HepG2 (cell line): Measurements from ENCODE around the gene TP53TG5. TPM values are rescaled to one million over a fixed set of nuclear protein-coding genes. Genes with fewer than 3 reads are reported as not detected.

Experiments used
- ETV5 ChIP-seq: IDR thresholded peaks from 2 replicates; pipeline ENCODE4 v1.6.1; 2018; ENCODE audit warnings: missing biosample characterization, missing genetic modification reagents, inconsistent platforms, borderline replicate concordance
- FOXC1 ChIP-seq: sonication (generic); formaldehyde crosslinking; IDR thresholded peaks from 2 replicates; pipeline ENCODE4 v1.8.0; 2022; ENCODE audit warnings: mild to moderate bottlenecking, missing genetic modification reagents, borderline replicate concordance
- SP5 ChIP-seq: IDR thresholded peaks from 2 replicates; pipeline ENCODE4 v1.6.1; 2016; ENCODE audit warnings: low read depth, borderline replicate concordance
- XBP1 ChIP-seq: sonication (generic); formaldehyde crosslinking; IDR thresholded peaks from 2 replicates; pipeline ENCODE4 v1.5.0; 2020; ENCODE audit warnings: missing genetic modification reagents
- YEATS2 ChIP-seq: sonication (generic); formaldehyde crosslinking; IDR thresholded peaks from 2 replicates; pipeline ENCODE4 v1.4.0; 2020; ENCODE audit warnings: missing genetic modification reagents, borderline replicate concordance
- ZMYM3 ChIP-seq: sonication (generic); formaldehyde crosslinking; IDR thresholded peaks from 2 replicates; pipeline ENCODE4 v1.5.1; 2020; ENCODE audit warnings: mild to moderate bottlenecking, missing genetic modification reagents
- ZNF121 ChIP-seq: sonication (generic); formaldehyde crosslinking; IDR thresholded peaks from 2 replicates; pipeline ENCODE4 v1.5.0; 2020; ENCODE audit warnings: mild to moderate bottlenecking, missing genetic modification reagents
- ZNF205 ChIP-seq: IDR thresholded peaks from 2 replicates; pipeline ENCODE4 v1.6.1; 2018; ENCODE audit warnings: missing biosample characterization, missing genetic modification reagents
- ZNF274 ChIP-seq: sonication (generic); formaldehyde crosslinking; IDR thresholded peaks from 2 replicates; pipeline ENCODE4 v1.5.1; 2020; ENCODE audit warnings: mild to moderate bottlenecking, missing genetic modification reagents
- ZNF333 ChIP-seq: sonication (generic); formaldehyde crosslinking; IDR thresholded peaks from 2 replicates; pipeline ENCODE4 v1.4.0; 2020; ENCODE audit warnings: mild to moderate bottlenecking, missing genetic modification reagents, borderline replicate concordance
- ZNF501 ChIP-seq: sonication (generic); formaldehyde crosslinking; IDR thresholded peaks from 2 replicates; pipeline ENCODE4 v1.5.1; 2020; ENCODE audit warnings: mild to moderate bottlenecking, moderate library complexity, missing genetic modification reagents
- ZNF737 ChIP-seq: sonication (generic); formaldehyde crosslinking; IDR thresholded peaks from 2 replicates; pipeline ENCODE4 v1.5.0; 2020; ENCODE audit warnings: missing genetic modification reagents, mild to moderate bottlenecking, borderline replicate concordance
- polyA plus RNA-seq, 8 experiments: library from polyadenylated mRNA; depleted of rRNA in 3 of 8; stranded (reverse) in 7 of 8; unstranded in 1 of 8; fragments of >200 nt; fragmentation: Illumina TruSeq in 4 of 8; extraction: Trizol in 4 of 8; gene quantifications; 2 replicates each; pipeline versions ENCODE4 v1.2.1 to v1.2.3, GENCODE V29; 2011 to 2016; ENCODE audit warnings: low read depth in 4 of 8, missing spikeins in 1 of 8, mixed read lengths in 1 of 8; ENCODE audit not compliant: insufficient read depth in 1 of 8
- total RNA-seq, 5 experiments: library from RNA; depleted of rRNA; stranded (reverse); fragments of >200 nt; fragmentation: Illumina TruSeq; extraction: Trizol; gene quantifications; 2 replicates each; pipeline ENCODE4 v1.2.3, GENCODE V29; 2016; ENCODE audit warnings: low read depth in 1 of 5
- TF ChIP-seq, protein P1 (sequence below): sonication (generic); formaldehyde crosslinking; IDR thresholded peaks from 2 replicates; pipeline ENCODE4 v1.5.0; 2020; ENCODE audit warnings: mild to moderate bottlenecking, missing genetic modification reagents
- TF ChIP-seq, protein P2 (sequence below): IDR thresholded peaks from 2 replicates; pipeline ENCODE4 v1.6.1; 2018; ENCODE audit warnings: missing genetic modification reagents
- TF ChIP-seq, protein P3 (sequence below): sonication (generic); formaldehyde crosslinking; conservative IDR thresholded peaks from 2 replicates; pipeline ENCODE4 v1.4.0; 2020; ENCODE audit warnings: missing genetic modification reagents
- TF ChIP-seq, protein P4 (sequence below), 2 experiments: sonication (generic) in 1 of 2; formaldehyde crosslinking in 1 of 2; IDR thresholded peaks; 2 replicates each; pipeline versions ENCODE4 v1.6.1 to v1.9.0; 2014 to 2022; ENCODE audit warnings: antibody characterized with exemption in 1 of 2, borderline replicate concordance in 1 of 2, inconsistent platforms in 1 of 2, low read depth in 1 of 2, missing genetic modification reagents in 1 of 2
- TF ChIP-seq, protein P5 (sequence below): sonication (generic); formaldehyde crosslinking; IDR thresholded peaks from 2 replicates; pipeline ENCODE4 v1.8.1; 2023; ENCODE audit warnings: mild to moderate bottlenecking, missing genetic modification reagents

The TP53TG5 gene
- total and polyA plus RNA-seq, 2 of the 13 experiments (the other 11 are each of a cell fraction or from before 2014, with no cell fraction given): 0.11 TPM; not detected in 1

DNA sequence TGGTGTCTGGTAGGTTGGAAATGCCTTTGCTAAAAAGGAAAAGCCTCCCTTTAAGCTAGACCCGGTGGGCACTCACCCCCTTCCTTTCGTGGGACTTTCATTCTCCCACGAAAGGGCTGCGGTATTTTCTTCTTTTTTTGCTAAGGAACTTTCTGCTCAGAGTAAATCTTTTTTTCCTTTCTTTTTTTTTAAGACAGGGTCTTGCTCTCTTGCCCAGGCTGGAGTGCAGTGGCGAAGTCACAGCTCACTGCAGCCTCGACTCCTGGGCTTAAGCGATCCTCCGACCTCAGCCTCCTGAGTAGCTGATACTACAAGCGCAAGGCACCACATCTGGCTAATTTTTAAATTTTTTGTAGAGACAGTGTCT lies 4.0 kb downstream of the TP53TG5 start (continued):
- TF ChIP-seq, protein P1, sequence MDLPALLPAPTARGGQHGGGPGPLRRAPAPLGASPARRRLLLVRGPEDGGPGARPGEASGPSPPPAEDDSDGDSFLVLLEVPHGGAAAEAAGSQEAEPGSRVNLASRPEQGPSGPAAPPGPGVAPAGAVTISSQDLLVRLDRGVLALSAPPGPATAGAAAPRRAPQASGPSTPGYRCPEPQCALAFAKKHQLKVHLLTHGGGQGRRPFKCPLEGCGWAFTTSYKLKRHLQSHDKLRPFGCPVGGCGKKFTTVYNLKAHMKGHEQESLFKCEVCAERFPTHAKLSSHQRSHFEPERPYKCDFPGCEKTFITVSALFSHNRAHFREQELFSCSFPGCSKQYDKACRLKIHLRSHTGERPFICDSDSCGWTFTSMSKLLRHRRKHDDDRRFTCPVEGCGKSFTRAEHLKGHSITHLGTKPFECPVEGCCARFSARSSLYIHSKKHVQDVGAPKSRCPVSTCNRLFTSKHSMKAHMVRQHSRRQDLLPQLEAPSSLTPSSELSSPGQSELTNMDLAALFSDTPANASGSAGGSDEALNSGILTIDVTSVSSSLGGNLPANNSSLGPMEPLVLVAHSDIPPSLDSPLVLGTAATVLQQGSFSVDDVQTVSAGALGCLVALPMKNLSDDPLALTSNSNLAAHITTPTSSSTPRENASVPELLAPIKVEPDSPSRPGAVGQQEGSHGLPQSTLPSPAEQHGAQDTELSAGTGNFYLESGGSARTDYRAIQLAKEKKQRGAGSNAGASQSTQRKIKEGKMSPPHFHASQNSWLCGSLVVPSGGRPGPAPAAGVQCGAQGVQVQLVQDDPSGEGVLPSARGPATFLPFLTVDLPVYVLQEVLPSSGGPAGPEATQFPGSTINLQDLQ (CRISPR knock-in tag): no peak
- TF ChIP-seq FOXC1 (CRISPR knock-in tag): 0 out of 2 replicates have a peak, but pooled peaks have one; percentile 39
- TF ChIP-seq, protein P2, sequence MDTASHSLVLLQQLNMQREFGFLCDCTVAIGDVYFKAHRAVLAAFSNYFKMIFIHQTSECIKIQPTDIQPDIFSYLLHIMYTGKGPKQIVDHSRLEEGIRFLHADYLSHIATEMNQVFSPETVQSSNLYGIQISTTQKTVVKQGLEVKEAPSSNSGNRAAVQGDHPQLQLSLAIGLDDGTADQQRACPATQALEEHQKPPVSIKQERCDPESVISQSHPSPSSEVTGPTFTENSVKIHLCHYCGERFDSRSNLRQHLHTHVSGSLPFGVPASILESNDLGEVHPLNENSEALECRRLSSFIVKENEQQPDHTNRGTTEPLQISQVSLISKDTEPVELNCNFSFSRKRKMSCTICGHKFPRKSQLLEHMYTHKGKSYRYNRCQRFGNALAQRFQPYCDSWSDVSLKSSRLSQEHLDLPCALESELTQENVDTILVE (CRISPR knock-in tag): no peak
- TF ChIP-seq, protein P3, sequence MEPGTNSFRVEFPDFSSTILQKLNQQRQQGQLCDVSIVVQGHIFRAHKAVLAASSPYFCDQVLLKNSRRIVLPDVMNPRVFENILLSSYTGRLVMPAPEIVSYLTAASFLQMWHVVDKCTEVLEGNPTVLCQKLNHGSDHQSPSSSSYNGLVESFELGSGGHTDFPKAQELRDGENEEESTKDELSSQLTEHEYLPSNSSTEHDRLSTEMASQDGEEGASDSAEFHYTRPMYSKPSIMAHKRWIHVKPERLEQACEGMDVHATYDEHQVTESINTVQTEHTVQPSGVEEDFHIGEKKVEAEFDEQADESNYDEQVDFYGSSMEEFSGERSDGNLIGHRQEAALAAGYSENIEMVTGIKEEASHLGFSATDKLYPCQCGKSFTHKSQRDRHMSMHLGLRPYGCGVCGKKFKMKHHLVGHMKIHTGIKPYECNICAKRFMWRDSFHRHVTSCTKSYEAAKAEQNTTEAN (CRISPR knock-in tag): no peak
- TF ChIP-seq XBP1 (CRISPR knock-in tag): no peak
- 0 out of 2 replicates have a peak, but pooled peaks have one; percentile 44 for TF ChIP-seq ZNF274 (CRISPR knock-in tag)
- TF ChIP-seq ZNF205: peak; percentile 15; the same call in 1 of the 2 replicates
- TF ChIP-seq ZNF501 (CRISPR knock-in tag): peak; percentile 63
- 0 out of 2 replicates have a peak, but pooled peaks have one; percentile 28 for TF ChIP-seq ZNF333 (CRISPR knock-in tag)
- peak; percentile 1; the same call in 1 of the 2 replicates for TF ChIP-seq ETV5
- TF ChIP-seq ZMYM3 (CRISPR knock-in tag): 0 out of 2 replicates have a peak, but pooled peaks have one; percentile 6
- TF ChIP-seq SP5 (CRISPR knock-in tag): 0 out of 2 replicates have a peak, but pooled peaks have one; percentile 1
- no peak for TF ChIP-seq ZNF737
- TF ChIP-seq, protein P4, sequence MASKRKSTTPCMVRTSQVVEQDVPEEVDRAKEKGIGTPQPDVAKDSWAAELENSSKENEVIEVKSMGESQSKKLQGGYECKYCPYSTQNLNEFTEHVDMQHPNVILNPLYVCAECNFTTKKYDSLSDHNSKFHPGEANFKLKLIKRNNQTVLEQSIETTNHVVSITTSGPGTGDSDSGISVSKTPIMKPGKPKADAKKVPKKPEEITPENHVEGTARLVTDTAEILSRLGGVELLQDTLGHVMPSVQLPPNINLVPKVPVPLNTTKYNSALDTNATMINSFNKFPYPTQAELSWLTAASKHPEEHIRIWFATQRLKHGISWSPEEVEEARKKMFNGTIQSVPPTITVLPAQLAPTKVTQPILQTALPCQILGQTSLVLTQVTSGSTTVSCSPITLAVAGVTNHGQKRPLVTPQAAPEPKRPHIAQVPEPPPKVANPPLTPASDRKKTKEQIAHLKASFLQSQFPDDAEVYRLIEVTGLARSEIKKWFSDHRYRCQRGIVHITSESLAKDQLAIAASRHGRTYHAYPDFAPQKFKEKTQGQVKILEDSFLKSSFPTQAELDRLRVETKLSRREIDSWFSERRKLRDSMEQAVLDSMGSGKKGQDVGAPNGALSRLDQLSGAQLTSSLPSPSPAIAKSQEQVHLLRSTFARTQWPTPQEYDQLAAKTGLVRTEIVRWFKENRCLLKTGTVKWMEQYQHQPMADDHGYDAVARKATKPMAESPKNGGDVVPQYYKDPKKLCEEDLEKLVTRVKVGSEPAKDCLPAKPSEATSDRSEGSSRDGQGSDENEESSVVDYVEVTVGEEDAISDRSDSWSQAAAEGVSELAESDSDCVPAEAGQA (IDR thresholded peaks at IDR 0.05; ENCODE audit: low read depth): no peak
- TF ChIP-seq, protein P4 (CRISPR knock-in tag; IDR thresholded peaks at IDR 0.05; ENCODE audit: borderline replicate concordance): 0 out of 2 replicates have a peak, but pooled peaks have one; percentile 36
- TF ChIP-seq ZNF121 (CRISPR knock-in tag): peak; percentile 92
- TF ChIP-seq, protein P5, sequence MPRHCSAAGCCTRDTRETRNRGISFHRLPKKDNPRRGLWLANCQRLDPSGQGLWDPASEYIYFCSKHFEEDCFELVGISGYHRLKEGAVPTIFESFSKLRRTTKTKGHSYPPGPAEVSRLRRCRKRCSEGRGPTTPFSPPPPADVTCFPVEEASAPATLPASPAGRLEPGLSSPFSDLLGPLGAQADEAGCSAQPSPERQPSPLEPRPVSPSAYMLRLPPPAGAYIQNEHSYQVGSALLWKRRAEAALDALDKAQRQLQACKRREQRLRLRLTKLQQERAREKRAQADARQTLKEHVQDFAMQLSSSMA (CRISPR knock-in tag): 0 out of 2 replicates have a peak, but pooled peaks have one; percentile 7
- TF ChIP-seq YEATS2 (CRISPR knock-in tag): peak; percentile 4; the same call in 1 of the 2 replicates
